IPS-18c (cell line): Measurements from ENCODE around the gene MMP24.

Experiments
- H3K4me3 ChIP-seq: 2 replicates; pipeline ENCODE4 v1.7.0; 2013; ENCODE audit warnings: low read depth, mild to moderate bottlenecking, low read length, moderate library complexity; ENCODE audit not compliant: insufficient read depth
- H3K9me3 ChIP-seq: one replicate; pipeline ENCODE4 v1.6.1; 2013; ENCODE audit warnings: mild to moderate bottlenecking, low read length, moderate library complexity; ENCODE audit not compliant: control insufficient read depth, insufficient read depth

Gene MMP24

DNA sequence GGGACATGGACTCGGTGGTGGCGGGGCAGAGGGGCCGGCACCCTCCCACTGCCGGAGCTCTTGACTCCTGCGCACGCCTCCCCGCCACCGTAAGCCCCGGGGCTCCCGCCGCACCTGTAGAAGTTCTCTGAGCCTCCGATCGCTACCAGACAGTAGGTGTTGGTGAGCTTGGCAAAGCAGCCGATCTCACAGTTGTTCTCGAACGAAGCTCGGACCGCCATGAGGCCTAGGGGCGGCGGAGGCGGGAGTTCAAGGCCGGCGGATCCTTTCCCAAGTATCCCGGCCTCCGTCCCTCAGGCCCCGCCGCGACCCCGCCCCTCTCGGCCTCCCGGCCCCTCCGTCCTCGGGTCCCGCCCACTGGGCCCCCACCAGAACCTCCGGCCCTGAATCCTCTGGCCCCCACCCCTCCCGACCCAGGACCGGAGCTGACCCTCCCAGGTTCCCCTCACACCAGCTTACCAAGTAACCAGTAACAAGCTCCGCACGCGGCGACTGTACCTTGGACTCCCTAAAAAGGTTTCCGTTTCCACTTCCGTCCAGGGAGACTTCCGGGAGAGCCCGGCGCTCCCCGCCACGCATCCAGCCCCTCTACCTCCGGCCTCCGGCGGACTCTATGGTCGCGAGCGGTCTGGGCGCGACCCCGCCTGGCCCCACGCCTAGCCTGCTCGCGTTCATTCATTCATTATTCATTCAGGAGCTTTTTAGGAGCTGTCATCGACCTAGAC is 57.9 kb downstream of the MMP24 start, which contains the start of gene EIF6:
TSS of gene EIF6 (minus strand) at position 506 of the 725 bp plus-strand sequence. CDS start at position 221, 285 bp downstream.
- Histone ChIP-seq H3K9me3 (no peaks in the 10 kb centered on the region), H3K4me3 (peak within 1 kb of the TSS; percentile 97)

DNA sequence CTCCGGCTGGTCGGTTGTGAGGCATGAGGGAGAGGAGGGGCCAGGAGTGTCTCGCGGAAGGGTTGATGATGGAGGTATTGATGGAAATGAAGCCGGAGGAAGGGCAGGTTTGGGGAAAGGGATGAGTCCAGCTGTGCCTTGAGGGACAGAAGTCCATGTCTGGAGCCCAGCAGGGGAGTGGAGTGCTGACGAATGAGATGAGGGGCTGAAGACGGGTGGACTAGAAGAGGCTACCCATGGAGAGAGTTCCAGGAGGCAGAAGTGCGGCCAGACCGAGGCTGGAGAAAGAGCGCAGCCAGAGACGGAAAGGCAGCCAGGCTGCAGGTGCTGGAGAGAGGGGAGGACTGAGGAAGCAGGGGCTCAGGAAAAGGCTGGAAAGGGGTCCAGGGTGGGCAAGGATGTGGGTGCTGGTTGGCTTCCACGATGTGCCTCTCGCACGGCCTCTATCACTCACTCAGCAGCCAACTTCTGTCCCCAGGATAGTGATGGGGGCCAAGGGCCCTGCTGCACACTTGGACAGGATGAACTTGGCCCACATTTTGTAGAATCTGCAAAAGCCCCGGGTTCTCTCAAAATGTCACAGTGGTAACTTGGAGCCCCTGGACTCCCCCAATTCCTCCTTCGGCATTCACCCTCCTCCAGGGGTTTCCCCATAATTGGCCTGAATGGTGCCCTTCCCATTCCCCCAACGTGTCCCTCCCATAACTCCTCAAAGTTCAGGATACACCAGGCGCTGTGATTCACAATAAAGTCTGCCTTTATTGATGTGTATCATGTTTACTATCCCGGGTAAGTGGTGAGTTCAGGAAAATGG is 58.7 kb downstream of the MMP24 start:
- peak overlapping the region; percentile 97 for H3K4me3 ChIP-seq
- H3K9me3 ChIP-seq, result no peaks in the 10 kb centered on the region

DNA sequence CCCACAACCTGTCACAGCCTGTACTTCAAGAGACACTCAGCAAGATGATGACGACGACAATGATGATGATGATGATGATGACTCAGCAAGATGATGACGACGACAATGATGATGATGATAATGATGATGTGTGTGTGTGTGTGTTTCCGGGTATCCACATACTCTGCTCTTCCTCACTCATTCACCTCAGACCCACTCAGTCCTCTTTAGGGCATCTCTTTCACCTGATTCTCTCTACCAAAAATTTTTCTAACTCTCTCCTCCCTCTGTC is 59.3 kb downstream of the MMP24 start:
- H3K9me3 ChIP-seq, result no peaks in the 10 kb centered on the region
- no peak overlapping the region for H3K4me3 ChIP-seq

DNA sequence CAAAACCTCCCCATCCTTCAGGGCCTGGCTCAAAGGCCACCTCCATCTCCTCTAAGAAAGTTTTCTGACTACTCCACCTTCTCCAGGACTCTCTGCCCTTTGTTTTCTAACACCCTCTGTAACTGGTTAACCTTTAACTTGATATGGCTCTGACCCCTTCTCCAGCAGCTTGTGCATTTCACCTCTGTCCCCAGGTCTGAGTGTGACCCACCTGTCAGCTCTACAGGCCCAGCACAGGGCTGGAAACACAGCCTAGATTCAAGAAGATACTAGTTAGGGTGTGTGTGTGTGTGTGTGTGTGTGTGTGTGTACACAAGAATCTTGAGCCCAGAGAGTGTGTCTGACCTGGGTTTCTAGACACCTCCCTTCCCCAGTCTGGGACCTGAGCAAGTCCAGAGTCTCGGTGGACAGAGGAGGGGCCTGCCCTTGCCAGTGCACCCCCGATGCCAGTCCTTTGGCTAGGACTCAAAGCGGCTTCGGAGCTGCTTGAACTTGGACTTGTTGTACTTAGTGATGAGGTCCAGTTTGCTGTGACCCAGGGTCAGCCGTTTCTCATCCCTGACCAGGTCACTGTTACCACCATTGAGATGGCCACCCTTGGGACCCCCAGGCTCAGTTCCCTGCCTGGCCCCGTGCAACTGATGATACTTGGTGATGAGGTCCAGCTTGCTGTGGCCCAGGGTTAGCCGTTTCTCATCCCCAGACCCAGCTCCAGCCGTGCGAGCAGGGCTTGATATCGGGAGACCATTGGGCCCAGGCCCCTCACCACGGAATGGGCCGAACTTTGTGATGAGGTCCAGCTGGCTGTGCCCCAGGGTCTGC is 59.8 kb downstream of the MMP24 start:
- no peak overlapping the region for H3K4me3 ChIP-seq

DNA sequence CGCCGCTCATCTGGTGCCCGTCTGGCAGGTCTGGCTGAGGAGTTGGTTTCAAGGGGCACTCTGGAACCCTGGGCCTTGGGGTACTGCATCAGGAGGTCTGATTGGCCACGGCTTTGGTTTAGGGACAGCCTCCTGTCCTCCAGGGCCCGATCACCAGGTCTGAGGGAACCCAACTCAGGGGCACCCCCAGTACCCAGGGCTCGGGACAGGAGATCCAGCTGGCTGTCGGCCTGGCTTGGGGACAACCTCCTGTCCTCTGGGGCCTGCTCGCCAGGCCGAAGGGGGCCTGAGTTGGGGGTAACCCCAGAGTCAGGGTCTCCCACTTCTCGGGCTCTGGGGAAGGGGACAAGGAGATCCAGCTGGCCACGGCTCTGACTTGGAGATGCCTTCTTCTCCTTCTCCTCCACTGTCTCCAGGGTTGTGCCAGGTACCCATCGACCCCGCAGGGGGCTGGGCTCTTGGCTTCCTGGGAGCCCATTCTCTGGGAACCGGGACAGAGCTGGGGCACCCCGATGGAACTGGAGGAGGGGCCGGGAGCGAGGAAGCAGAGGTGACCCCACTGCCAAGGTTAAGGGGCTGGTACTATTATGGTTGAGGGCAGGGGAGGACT is 60.5 kb downstream of the MMP24 start:
- H3K9me3 ChIP-seq, result no peaks in the 10 kb centered on the region
- H3K4me3 ChIP-seq, result no peak overlapping the region

More for the DNA sequence above, 59.8 kb downstream of the MMP24 start:
- no peaks in the 10 kb centered on the region for H3K9me3 ChIP-seq

DNA sequence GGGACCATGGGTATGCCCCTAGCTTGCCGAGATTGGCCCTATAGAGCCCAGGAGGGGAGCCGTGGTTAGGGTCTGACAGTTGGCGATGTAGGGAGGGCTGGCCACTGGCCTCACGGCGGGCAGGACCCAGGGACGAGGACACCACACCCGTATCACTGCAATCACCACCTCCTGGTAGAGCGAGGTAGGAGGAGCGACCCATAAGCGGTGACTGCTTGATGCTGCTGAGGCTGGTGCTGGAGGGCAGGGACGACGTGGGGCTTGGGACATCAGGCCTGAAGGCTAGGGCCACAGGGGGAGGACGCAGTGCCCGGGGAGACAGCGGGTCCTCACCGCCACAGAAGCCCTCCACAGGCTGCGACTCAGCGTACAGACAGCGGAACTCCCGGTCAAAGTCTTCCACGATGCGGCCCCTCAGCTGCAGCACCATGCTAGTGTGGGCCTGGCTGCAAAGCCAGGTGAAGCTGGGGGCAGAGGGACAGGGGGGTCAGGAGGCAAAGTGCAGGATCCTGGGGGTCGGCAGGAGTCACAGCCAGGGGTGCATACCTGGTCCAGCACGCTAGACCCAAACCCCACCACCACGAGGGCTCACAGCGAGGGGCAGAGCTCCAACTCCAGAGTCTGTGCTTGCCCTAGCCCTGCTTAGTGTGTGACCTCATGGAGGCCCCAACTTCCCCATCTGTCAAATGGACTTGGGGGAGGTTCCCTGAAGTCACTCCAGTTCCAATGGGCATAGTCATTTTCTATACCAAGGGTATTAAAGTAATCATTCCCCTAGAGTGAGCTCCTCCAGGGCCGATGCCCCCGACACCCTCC is 61.2 kb downstream of the MMP24 start:
- peaks cover 2% of the 10 kb centered on the region for H3K9me3 ChIP-seq
- H3K4me3 ChIP-seq, result no peak overlapping the region

DNA sequence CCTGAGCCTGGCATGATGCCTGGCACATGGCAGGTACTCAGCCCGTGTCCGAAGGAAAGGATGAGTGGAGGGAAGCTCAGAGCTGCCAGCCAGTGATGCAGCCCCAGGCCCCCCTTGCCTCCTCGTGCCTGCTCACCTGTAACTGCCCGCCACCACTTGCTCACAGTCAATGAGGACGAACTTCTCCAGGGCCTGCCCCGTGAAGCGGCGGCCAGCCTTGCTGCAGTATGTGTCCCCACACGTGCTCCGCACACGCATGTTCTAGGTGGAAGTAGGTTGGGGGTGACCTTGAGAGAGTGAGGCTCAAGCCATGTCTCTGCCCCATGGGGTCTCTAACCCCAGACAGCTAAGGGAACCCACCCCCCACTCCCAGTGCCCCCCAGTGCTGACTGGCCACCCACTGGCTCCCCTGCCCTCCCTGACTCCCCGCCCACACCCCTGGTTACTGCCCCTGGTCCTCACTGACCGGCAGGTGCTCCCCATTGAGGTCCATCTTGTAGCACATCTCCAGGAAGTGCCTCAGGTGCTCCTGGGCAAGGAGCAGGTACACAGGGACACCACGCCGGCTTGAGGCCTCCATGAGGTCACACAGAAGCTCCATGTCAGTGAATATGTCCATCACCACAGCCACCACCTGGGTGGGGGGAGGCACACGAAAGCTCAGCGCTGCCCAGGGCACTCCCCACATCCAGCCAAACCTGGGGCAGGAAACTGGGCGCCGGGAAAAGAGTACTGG is 62.0 kb downstream of the MMP24 start:
- peaks cover 2% of the 10 kb centered on the region for H3K9me3 ChIP-seq
- H3K4me3 ChIP-seq, result no peak overlapping the region

DNA sequence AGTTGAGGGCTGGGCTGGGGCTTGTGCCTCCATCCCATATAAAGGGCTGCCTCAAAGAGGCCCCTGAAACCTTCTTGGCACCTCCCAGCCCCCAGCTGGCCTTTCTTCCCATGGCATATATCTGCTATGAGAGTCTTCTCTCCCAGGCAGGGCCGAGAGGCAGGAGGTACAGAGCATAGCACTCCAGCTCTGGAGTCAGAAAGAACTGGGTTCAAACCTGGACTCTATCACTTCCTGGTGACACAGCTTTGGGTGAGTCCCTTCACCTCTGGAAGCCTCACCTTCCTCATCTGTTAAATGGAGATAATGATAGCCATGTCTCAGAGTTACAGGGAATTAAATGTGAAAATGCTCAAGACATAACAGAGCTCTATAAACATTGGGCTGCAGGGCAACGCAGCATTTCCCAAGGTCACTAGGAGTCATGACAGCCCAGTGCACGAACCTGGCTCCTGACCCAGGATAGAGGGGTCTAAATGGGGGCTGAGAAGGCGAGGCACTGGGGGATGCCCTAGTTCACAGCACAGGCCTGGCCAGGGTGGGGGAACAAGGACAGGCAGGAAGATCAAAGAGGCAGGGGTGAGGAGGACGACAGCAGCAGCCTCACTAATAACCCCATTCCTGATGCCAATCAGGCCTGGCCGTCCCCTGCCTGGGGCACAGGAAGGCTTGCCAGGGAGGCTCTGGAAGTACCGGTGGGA is 63.8 kb downstream of the MMP24 start:
- Histone ChIP-seq H3K9me3 (peaks cover 2% of the 10 kb centered on the region), H3K4me3 (no peak overlapping the region)

DNA sequence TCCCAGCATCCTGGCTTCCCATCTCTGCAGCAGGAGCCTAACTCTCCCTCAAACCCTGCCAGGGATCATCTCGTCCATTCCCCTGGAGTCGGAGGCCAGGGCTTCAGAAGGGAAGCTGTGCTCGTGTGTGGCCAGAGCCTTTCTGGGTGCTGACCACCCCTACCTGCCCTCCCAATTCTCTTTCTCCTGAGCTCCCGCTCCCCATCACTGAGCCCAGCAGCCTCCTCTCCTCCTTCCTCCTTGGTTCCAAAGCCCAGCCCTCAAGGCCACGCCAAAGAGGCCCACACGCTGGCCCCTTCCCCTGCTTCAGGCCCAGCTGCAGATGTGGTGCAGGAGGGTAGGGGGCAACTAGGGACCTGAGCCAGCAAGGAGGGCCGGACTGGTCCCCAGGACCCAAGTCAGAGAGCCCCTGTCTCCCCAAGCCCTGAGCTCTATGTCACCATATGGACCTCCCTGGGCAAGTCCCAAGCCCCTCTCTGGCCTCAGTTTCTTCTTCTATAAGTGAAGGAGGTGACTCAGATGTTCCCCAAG is 64.5 kb downstream of the MMP24 start:
- peaks cover 2% of the 10 kb centered on the region for H3K9me3 ChIP-seq
- H3K4me3 ChIP-seq, result no peak overlapping the region

DNA sequence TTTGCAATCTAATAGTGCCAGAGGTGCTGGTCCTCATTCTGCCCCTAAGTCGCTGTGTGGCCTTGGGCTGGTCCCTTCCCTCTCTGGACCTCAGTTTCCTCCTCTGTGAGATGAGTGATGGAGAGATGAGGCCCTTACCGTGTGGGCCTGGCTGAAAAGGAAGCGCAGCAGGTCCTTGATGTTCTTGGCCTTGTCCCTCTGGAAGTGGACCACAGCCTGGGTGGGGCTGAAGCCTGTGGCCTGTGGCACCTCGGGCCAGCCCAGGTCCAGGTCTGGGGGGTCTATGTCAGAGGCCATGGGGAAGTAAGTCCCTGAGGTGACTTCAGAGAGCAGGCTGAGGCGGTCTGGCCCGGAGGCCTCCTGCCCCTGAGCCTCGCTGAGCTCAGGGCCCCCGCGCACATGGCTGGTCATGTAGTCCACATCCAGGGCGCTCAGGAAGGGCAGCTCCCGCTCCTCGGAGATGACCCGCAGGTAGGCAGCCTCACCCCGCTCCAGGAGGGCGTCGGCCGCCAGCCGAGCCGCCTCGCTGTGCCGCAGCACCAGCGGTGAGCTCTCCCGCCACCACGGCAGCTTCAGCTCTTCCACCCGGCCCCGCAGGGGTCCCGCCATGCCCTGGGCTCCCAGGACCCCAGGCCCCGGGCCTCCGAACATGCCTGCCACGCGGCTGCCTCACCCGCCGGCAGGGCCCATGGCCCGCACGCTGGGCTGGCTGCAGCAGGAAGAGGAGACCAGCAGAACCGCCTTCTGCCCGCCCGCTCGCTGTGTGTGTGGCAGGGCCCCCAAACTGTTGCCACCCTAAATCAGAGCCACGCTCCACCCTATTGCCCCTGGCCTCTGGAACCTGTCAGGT is 65.4 kb downstream of the MMP24 start, which contains the start of gene FAM83C:
TSS of gene FAM83C (minus strand) at position 772 of the 850 bp plus-strand sequence. CDS start at position 651, 121 bp downstream.
- H3K4me3 ChIP-seq, result no peak within 1 kb of the TSS
- peaks cover 2% of the 10 kb centered on the region for H3K9me3 ChIP-seq

DNA sequence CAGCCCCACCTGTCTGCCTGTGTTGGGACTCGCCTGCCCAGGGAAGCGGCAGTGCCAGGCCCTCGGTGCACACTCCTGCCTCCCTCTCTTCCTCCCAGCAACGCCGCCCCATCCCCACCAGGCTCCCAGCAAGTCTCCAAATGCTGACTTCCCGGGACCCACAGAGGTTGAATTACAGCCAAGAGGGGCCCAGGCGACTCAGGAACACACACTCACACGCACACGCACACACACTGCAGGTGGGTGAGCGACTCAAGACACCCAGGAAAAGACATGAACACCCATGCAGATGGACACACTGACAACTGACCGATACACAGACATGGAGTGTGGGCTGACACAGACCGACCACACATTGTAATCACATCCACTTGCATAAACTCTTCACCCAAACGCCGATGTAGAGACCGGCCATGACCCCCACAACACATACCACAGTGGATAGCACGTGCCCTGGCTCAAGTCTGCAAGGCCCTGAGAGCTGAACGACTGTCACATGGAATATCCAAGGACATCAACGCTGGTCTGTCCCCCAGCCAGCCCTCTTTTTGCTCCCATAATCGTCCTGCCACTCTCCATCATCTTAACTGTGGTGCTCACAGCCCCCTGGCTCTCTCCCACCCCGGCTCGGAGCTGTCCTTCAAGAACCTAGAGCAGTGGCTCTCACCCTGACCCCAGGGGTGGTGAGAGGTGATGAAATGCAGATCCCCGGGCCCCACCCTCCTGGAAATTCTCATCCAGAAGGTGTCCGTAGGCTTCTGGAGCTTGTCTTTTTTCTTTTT is 66.2 kb downstream of the MMP24 start:
- H3K4me3 ChIP-seq, result no peak overlapping the region

DNA sequence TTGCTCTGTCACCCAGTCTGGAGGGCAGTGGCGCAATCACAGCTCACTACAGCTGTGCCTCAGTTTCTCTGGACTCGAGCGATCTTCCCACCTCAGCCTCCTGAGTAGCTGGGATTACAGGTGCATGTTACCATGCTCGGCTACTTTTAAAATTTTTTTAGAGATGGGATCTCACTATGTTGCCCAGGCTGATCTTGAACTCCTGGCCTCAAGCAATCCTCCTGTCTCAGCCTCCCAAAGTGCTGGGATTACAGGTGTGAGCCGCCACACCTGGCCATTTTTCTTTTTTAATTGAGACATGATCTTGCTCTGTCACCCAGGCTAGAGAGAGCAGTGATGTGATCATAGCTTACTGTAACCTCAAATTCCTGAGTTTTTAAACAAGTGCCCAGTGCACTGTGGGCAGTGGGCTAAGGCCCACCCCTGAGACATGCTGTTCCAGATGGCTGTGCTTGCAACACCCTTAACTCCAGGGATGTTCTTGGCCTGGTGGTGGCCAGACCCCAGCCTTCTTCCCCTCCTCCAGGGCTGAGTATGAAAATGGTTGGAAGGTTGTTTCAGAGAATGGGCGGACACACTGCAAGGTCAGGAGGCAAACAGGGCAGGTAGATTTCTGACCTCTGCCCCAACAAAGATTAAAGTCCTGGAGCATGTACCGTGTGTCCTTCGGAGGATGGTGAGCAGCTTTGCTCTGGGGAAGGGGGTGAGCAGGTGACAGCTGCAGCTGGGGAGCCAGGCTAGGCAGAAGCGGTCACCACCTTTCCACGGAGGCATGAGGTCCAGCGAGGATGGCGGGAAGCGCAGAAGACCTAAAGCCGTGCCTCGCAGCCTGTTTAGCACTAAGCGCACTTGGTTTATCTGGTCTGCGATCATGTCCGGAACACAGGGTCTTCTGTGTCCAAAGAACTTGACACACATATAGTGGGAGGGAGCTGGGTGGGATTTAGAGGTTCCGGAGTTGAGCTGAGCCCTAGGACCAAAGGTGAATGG is 67.1 kb downstream of the MMP24 start:
- Histone ChIP-seq H3K9me3 (peaks cover 2% of the 10 kb centered on the region), H3K4me3 (no peak overlapping the region)

More for the DNA sequence above, 66.2 kb downstream of the MMP24 start:
- H3K9me3 ChIP-seq, result peaks cover 2% of the 10 kb centered on the region

DNA sequence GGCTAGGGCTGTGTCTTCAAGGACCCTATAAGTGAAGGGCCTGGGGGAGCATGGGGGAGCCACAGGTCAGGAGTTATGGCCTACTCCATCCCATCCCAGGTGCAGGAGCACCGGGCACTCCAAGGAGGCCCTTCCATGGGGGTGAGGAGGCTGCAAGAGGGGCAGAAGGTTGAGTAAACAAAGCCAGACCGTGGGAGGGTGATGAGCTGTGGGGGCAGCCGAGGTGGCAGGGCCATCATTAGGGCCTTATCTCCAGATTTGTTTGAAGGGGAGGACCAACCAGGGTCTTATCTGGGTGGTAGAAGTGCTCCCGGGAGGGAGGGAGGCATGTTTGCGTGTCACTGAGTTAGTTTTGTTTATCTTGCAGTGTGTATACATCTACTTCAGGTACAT is 67.8 kb downstream of the MMP24 start:
- no peak overlapping the region for H3K4me3 ChIP-seq
- H3K9me3 ChIP-seq, result peaks cover 2% of the 10 kb centered on the region
